ENCODE measurements around the gene NINJ2.
A peak's percentile ranks its signal among the peaks of the same experiment; 100 is the strongest.

Gene NINJ2

GRCh38 chr12:565589-566105, 97.6 kb downstream of the NINJ2 start:
- no peak for DNase-seq

GRCh38 chr12:565161-565560, 98.1 kb downstream of the NINJ2 start:
- DNase-seq: no peak

GRCh38 chr12:563787-564298, 99.4 kb downstream of the NINJ2 start:
- DNase-seq: no peak

GRCh38 chr12:563250-563781, 99.9 kb downstream of the NINJ2 start:
- no peak for DNase-seq

GRCh38 chr12:562634-563033, 100.6 kb downstream of the NINJ2 start:
- DNase-seq: no peak

- peak; percentile 87 to 93 for DNase-seq
Observed at GRCh38 chr12:561908-562593, 101.2 kb downstream of the NINJ2 start.

GRCh38 chr12:561391-561705, 101.9 kb downstream of the NINJ2 start:
- no peak for DNase-seq

- no peak for DNase-seq
Observed at GRCh38 chr12:560691-561390, 102.4 kb downstream of the NINJ2 start.

- peak in 1 of 2 experiments; percentile 20 for DNase-seq
Observed at GRCh38 chr12:559906-560455, 103.3 kb downstream of the NINJ2 start.

GRCh38 chr12:559208-559905, 103.9 kb downstream of the NINJ2 start:
- no peak for DNase-seq

GRCh38 chr12:558580-558979, 104.7 kb downstream of the NINJ2 start:
- no peak for DNase-seq

GRCh38 chr12:556498-556897, 106.7 kb downstream of the NINJ2 start:
- no peak for DNase-seq

- no peak for DNase-seq
Observed at GRCh38 chr12:554001-554285, 109.3 kb downstream of the NINJ2 start.

GRCh38 chr12:553216-554000, 109.8 kb downstream of the NINJ2 start:
- peak in 1 of 2 experiments; percentile 37 for DNase-seq

- DNase-seq: no peak
Observed at GRCh38 chr12:552466-552865, 110.8 kb downstream of the NINJ2 start.

GRCh38 chr12:550473-551260, 112.6 kb downstream of the NINJ2 start:
- DNase-seq: no peak

- DNase-seq: no peak
Observed at GRCh38 chr12:549476-550082, 113.7 kb downstream of the NINJ2 start.

GRCh38 chr12:547883-548470, 115.3 kb downstream of the NINJ2 start:
- DNase-seq: no peak

- peak in 1 of 2 experiments; percentile 14 for DNase-seq
Observed at GRCh38 chr12:546920-547845, 116.1 kb downstream of the NINJ2 start.

All from AML-193 (cell line).